Epithelial cell of prostate (primary cell): Measurements from ENCODE around the gene ARHGEF19.
"Not testable (repeated sequence)": the region's sequence is repeated elsewhere in the genome, so short reads cannot be mapped to it uniquely, and the experiment has no call there.

Experiments used
- DNase-seq: peaks from one replicate; pipeline ENCODE4 v3.0.0-alpha.2; 2011; ENCODE audit warnings: low read depth, low spot score
- H3K27ac ChIP-seq: fragments of 450-650 bp; 2 replicates; pipeline ENCODE4 v1.5.1; 2017; ENCODE audit warnings: mild to moderate bottlenecking

ARHGEF19 gene

GRCh38 chr1:16226490-16227179 is 14.2 kb upstream of the ARHGEF19 start:
- DNase-seq = no peak
- no peak overlapping the region for H3K27ac ChIP-seq

DNA sequence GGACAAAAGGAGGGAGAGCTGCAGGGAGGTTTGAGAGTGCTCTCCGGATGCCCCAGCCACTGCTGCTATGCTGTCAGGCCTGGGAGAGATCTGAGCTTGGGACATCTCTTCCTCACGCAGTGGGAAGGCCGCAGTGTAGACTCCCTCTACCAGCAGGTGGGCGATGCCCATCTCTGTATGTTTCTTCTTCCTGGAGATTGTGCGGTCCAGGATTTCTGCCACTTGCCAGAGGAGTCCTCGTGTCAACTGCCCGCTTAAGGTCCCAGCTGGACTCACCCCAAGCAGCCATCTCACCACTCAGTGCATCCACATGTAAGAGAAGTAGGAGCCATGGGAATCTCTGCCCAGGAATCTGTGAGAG is 13.7 kb upstream of the ARHGEF19 start:
- H3K27ac ChIP-seq = no peak overlapping the region
- DNase-seq = no peak

GRCh38 chr1:16224472-16224871 is 12.0 kb upstream of the ARHGEF19 start:
- H3K27ac ChIP-seq = no peak overlapping the region
- no peak for DNase-seq

DNA sequence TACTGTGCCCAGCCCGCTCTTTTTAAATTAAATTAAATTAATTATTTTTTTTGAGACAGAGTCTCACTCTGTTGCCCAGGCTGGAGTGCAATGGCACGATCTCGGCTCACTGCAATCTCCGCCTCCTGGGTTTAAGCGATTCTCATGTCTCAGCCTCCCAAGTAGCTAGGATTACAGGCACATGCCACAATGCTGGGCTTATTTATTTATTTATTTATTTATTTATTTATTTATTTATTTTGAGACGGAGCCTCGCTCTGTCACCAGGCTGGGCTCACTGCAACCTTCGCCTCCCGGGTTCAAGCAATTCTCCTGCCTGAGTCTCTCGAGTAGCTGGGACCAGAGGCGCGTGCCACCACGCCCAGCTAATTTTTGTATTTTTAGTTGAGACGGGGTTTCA is 10.3 kb upstream of the ARHGEF19 start:
- DNase-seq, H3K27ac ChIP-seq: not testable (repeated sequence)

DNA sequence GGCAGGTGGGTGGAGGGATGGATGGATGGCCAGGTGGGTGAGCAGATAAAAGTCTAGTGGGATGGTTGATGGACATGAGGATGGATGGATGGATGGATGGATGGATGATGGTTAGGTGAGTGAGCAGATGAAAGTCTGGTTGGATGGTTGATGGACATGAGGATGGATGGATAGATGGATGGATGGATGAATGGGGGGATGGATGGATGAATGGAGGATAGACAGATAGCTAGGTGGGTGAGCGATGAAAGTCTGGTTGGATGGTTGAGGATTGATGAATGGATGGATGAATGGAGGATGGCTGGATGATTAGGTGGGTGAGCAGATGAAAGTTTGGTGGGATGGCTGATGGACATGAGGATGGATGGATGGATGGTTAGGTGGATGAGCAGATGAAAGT is 9.0 kb upstream of the ARHGEF19 start:
- DNase-seq = no peak
- H3K27ac ChIP-seq = no peak overlapping the region

GRCh38 chr1:16219968-16220500 is 7.6 kb upstream of the ARHGEF19 start:
- DNase-seq = no peak
- H3K27ac ChIP-seq = no peak overlapping the region

DNA sequence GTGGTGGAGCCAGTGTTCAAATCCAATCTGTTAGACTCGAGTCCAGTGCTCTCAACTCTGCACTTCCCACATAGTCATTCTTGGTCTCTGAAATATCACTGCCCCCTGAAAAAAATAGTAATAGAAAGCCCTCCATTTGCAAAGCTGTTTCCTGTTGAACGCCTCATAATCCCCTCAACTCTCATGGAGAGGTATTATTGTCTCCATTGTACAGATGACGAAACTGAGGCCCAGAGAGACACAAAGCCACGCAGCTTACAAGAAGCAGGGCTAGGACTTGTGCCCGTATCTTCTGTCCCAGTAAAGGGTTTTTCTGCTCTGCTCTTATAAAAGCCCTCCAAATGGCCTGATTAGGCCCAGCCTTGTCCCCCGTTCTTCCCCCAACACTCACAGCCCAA is 6.2 kb upstream of the ARHGEF19 start:
- DNase-seq = no peak
- no peak overlapping the region for H3K27ac ChIP-seq

GRCh38 chr1:16218014-16218673 is 5.7 kb upstream of the ARHGEF19 start:
- H3K27ac ChIP-seq = no peak overlapping the region

DNA sequence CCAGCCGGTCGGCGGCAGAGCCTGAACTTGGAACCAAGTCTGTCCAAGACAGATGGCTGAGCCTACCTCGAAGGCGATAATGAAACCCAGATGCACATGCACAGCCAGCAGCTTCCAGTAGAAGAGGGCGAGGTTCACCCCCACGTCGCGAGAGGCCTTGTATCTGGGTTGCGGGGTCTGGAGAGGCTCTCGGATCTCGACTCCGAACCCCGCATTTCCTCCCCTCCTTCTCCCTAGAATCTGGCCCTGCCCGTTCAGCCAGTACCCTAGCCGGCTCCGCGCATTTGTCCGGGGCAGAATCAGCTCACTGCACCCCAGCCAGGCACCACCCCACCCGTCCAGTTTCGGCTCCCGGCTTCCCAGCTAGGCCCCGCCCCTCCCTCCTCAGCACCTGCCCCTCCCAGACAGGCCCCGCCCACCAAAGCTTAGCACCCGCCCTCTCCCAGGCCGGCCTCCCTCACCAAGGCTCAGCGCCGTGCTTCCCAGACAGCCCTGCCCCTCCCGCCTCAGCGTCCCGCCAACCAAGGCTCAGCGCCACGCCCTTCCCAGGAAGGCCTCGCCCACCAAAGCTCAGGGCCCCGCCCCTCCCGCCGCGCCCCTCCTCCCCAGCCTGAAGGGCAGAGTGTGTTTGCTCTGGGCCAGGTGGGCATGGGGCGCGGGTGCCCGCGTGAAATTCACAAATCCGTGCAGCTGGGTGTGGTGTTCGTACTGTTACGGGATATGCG is 4.8 kb upstream of the ARHGEF19 start:
- H3K27ac ChIP-seq = peak overlapping the region; percentile 50
- peak; percentile 92 for DNase-seq

More at GRCh38 chr1:16218014-16218673, 5.7 kb upstream of the ARHGEF19 start:
- DNase-seq = no peak

GRCh38 chr1:16215882-16216753 is 3.7 kb upstream of the ARHGEF19 start:
- DNase-seq = peak; percentile 20

DNA sequence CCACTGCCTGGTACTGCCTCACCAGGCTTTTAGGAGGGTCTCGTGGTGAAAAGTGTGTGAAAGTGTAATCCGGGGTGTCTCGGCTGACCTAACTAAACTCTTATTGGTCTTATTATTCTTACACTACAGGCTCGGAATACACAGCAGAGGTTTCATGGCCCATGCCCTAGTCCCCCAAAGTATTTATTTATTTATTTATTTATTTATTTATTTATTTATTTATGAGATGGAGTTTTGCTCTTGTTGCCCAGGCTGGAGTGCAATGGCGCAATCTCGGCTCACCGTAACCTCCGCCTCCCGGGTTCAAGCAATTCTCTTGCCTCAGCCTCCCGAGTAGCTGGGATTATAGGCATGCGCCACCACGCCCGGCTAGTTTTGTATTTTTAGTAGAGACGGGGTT is 2.8 kb upstream of the ARHGEF19 start:
- DNase-seq, H3K27ac ChIP-seq: not testable (repeated sequence)

More at GRCh38 chr1:16215882-16216753, 3.7 kb upstream of the ARHGEF19 start:
- H3K27ac ChIP-seq = peak overlapping the region; percentile 50

DNA sequence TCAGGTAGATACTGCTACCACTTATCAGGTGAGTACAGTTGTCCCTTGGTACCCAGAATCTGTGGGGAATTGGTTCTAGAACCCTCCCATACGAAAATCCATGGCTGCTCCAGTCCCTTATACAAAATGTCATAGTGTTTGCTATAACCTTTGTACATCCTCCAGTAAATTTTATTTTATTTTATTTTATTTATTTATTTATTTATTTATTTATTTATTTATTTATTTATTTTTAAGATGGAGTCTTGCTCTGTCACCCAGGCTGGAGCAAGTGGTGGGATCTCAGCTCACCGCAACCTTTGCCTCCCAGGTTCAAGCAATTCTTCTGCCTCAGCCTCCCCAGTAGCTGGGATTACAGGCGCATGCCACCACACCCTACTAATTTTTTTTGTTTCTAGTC is 1.1 kb upstream of the ARHGEF19 start:
- not testable (repeated sequence) for H3K27ac ChIP-seq, DNase-seq

DNA sequence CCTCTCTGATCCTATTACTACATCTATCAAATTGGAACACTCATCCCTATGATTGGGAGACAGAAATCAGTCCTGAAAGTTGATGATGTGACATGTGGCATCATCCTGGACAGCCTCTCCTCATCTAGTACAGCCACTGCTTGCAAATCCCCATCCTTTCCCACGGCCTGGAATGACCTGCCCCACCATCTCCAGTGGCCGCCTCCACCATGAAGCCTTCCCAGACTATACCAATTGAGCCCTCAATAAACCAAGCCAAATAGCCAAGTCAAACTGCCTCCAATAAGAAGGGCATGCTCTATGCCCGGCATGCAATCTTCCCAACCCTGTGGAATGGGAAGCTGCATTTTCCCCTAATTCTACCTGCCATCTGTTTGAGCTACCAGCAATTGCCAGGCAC is 561 bp upstream of the ARHGEF19 start:
- no peak overlapping the region for H3K27ac ChIP-seq
- DNase-seq = no peak

DNA sequence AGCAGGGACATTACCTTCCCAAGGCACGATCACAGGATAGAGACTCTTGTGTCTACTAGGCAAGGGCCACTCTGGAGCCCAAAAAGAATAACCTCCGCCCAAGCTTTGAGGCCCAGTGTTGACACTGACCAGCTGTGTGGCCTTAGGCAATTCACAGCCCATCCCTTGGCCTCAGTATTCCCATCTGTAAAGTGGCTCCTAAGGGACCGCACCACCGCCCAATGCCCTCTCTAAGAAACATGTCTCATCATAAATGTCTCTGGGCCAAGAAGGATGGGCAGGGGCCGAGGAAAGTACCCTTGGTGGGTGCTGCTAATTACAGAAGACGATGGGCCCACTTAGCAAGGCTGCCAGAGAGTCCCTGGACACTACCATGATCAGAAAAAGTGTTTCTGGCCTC is 628 bp downstream of the ARHGEF19 start:
- no peak for DNase-seq

GRCh38 chr1:16210581-16210980 is 1.9 kb downstream of the ARHGEF19 start:
- DNase-seq = no peak

More for the DNA sequence above, 628 bp downstream of the ARHGEF19 start:
- H3K27ac ChIP-seq = no peak overlapping the region

GRCh38 chr1:16209847-16210407 is 2.5 kb downstream of the ARHGEF19 start:
- DNase-seq = no peak
- no peak overlapping the region for H3K27ac ChIP-seq

More at GRCh38 chr1:16210581-16210980, 1.9 kb downstream of the ARHGEF19 start:
- H3K27ac ChIP-seq = no peak overlapping the region

DNA sequence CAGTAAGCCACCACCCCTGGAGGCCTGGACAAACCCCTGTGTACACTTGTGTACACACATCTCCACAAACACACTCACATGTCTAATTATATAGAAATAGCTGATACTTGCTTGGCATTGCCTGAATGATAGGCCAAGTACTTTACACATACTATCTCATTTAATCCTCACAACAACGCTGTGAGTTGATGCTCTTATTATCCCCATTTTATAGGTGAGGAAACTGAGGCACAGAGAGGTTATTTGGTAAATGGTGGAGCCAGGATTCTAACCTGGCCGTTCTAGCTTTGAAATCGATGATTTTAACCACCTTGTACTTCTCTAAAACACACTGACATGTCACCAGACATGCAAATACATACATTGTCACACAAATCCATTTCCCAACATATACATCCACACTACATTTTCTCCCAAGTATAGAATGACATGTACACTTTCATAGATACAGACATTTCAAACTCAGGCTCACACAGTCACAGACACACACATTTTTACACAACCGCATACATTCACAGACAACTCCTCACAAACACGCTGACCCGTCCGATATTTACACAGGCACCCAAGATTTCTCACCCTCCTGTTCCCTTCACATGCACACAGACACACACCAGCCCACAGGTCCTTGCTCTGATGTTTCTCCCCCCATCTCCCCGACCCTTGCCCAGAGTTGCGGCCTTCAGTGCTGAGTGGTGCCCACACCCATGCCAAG is 3.2 kb downstream of the ARHGEF19 start:
- H3K27ac ChIP-seq = no peak overlapping the region
- no peak for DNase-seq

GRCh38 chr1:16208270-16208987 is 4.0 kb downstream of the ARHGEF19 start:
- DNase-seq = no peak

More at GRCh38 chr1:16208270-16208987, 4.0 kb downstream of the ARHGEF19 start:
- no peak overlapping the region for H3K27ac ChIP-seq
